Activated T-helper 1 cell treated with Interleukin-2 at 50 U/mL for 16 hours (primary cell): ENCODE data around the gene PLA2G5.

ENCODE experiments used
- DNase-seq: peaks from one replicate; pipeline ENCODE4 v3.0.0-alpha.2; 2020; ENCODE audit warnings: low read depth

PLA2G5 gene

DNA sequence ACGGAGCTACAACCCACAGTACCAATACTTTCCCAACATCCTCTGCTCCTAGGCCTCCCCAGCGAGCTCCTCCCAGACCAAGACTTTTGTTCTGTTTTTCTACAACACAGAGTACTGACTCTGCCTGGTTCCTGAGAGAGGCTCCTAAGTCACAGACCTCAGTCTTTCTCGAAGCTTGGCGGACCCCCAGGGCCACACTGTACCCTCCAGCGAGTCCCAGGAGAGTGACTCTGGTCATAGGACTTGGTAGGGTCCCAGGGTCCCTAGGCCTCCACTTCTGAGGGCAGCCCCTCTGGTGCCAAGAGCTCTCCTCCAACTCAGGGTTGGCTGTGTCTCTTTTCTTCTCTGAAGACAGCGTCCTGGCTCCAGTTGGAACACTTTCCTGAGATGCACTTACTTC lies 20.6 kb downstream of the PLA2G5 start:
- DNase-seq = no peak

DNA sequence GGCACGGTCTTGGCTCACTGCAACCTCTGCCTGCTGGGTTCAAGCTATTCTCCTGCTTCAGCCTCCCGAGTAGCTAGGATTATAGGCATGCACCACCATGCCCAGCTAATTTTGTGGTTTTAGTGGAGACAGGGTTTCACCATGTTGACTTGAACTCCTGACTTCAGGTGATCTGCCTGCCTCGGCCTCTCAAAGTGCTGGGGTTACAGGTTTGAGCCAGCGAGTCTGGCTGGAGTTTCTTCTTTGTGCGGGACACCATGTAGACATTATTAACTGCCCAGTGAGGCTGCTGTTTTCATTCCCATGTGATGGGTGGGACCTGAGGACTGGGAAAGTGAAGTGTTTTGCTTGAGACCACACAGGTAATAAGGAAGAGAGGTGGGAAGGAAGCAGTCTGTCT lies 23.3 kb downstream of the PLA2G5 start:
- DNase-seq = no peak

DNA sequence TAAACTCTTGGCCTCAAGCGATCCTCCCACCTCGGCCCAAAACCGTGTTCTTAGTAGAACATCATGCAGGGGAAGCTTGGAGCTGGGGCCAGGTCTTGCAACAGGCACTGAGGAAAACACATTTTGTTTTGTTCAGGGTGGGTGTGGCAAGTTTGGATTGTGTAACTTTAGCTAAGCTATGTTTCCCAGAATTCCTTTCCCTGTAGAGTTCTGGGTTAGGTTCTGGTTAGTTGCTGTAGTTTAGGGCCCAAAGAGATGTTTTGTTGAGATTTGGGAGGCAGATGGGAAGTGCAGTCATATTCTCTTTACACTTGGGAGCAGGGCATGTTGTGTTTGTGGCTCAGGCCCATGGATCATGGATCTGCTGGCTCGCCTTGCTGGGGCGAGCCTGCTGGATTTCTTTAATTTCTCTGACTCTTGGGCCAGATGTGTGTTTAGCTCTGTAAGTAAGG lies 24.0 kb downstream of the PLA2G5 start:
- no peak for DNase-seq

DNA sequence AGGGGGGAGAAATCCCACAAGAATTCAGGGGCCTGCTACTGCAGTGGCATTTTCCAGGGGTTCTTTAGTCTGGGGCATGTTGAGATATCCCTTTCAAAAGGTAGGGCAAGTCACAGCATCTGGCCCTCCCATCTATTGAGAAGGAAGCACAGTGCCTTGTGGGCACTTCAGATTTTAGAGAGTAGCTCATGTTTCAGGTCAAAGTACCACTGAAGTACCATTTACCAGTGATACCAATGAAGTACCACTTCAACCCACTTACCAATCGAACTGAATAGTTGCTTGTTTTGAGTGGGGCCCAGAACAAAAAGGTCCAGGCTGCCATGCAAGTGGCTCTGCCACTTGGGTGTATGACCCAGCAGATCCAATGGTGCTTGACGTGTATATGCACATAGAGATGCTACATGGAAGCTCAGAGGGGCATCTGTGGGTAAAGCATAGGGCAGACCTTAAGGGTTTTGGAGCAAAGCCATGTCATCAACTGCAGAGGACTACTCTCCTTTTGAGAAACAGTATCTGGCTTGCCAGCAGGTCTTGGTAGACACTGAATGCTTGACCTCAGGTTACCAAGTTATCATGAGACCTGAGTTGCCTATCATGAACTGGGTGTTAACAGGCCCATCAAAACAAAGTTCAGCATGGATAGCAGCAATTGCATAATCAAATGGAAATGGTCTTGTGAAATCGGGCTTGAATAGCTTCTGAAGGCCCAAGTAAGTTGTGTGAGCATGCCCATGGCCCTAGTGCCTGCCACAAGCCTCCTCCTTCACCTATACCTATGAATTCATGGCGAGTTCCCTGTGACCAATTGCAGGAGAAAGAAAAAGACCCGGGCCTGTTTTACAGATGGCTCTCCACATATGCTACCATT lies 25.8 kb downstream of the PLA2G5 start:
- no peak for DNase-seq

DNA sequence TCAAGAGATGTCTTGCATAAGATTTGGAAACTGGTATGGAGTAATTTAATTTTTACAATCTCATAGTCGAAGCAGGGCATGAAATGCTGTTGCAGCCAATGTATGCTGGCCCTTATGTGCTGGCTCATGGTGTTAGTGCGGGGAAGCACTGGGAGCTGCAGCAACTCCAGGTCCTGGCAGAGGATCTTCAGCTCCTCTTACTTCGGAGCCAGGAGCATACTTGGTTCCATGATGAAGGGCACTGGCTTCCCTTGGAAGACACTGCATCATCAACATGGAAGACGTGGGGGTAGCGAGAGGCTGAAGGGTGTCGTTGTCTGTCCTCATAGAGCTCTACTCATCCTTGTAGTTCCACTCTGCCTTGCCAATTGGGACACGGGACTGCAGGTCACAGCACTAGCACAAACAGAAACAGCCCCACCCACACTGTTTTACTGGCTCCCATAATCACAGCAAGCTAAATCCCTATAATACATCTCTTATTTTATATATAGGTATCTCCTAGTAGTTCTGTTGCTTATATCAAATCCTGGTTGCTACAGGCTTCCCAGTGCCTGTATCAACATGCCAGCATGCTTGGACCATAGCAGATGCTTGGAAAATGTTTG lies 26.9 kb downstream of the PLA2G5 start:
- no peak for DNase-seq

DNA sequence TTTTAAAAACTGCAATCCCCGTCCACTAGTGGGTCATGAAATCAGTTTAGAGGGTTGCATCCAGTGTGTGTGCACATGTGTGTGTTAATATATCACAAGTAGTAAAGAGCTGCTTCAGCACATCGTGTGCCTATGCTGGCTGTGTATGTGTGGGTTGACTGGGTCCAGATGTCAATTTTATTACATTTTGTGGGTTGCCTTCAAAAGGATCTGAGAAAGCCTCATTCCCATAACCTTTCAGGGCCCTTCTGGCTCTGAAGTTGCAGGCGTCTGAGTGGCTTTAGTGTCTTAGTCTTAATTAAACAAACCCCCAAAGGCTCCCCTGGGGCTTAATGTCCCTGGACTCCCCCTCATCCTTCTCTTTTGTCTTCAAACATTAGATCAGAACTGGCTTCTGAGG lies 29.5 kb downstream of the PLA2G5 start:
- no peak for DNase-seq

DNA sequence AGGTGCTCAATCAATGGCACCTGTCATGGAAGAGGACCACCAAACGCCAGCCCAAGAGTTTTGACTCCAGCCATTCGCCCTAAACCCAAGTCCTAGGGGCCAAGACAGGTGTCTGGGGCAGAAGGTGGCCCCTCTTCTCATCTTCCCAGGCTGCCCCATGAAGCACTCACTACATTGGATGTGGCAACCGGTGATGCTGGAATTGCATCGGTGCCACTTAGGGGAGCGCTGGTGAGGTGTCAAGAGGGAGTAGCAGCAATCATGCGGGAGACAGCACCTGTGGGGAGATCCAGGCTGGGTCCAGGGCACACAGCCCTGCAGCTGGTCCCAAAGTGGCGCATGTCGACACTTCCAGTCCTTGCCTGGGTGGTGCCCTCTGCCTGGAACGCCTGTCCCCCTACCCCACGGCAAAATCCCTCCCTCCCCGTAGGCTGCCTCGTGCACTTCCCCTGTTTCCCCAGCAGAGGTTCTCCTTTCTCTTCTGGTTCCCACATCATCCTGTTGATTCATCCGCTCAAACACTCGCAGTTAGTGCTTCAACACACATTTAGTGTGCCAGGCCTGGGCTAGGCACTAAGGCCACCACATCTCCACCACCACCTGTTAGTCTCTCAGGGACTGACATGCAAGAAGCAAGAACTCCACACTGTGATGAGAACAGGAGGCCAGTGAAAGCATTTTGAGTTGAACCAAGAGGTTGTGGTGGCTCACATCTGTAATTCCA lies 30.8 kb downstream of the PLA2G5 start:
- DNase-seq = no peak

DNA sequence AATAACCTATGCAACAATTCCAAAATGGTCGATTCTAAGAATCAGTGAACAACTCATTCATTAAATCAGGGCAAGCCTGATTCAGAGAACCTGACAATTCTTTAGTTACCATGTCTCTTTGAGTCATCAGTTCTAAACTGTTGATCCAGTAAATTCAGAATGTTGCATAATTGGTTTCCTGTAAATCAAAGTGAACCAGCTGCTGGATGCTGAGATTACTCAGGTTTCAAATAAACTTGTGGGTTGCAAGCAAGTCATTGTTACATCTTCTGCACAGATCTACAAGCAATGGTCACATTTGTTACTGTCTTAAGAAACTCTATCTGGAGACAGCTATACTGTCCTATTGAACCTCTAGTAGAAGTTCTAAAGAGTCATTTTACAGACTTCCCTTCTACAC lies 32.9 kb downstream of the PLA2G5 start:
- DNase-seq = no peak

DNA sequence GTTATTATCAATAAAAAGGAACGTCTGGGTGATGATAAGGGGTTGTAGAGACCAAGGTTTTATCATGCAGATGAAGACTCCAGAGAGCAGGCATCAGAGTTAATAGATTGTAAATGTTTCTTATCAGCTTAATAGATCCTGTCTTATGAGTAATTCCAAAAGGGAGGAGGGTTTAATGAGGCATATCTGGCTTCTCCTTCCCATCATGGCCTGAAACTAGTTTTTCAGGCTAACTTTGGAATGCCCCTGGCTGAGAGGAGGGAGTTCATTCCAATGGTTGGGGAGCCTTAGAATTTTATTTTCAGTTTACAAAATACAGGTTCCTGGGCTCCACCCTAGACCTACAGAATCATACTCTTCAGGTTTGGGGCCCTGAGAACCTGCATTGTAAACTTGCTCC lies 35.9 kb downstream of the PLA2G5 start:
- no peak for DNase-seq

DNA sequence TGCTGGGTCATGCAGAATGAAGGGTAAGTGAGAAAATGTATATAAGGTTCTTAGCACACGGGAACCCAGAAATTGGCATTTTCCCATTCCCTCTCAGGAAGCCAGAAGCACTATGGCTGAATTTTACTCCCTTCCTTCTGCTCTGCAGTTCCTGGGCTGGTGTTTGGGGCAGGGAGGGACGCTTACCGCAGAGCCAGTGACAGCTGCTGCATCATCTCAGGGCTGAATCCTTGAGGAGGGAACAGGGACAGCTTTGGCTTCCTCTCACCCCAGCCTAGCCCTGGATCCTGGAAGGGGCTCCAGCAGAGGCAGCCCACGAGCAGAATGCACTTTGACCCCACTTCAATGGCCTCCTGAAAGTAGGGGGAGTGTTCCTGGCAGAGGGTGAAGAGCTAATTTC lies 37.4 kb downstream of the PLA2G5 start:
- DNase-seq = no peak

DNA sequence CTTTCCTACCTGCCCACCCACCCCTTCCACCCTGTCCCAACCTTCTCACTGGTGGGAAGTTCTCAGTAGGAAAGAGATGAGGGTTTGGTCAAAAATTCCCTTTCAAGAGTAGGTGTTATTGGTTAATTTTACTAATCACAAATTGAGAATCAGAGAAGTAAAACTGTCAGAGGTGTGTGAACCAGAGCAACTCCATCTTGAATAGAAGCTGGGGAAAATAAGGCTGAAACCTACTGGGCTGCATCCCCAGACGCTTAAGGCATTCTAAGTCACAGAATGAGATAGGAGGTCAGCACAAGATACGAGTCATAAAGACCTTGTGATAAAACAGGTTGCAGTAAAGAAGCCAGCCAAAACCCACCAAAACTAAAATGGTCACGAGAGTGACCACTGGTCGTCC lies 37.8 kb downstream of the PLA2G5 start:
- DNase-seq = no peak

DNA sequence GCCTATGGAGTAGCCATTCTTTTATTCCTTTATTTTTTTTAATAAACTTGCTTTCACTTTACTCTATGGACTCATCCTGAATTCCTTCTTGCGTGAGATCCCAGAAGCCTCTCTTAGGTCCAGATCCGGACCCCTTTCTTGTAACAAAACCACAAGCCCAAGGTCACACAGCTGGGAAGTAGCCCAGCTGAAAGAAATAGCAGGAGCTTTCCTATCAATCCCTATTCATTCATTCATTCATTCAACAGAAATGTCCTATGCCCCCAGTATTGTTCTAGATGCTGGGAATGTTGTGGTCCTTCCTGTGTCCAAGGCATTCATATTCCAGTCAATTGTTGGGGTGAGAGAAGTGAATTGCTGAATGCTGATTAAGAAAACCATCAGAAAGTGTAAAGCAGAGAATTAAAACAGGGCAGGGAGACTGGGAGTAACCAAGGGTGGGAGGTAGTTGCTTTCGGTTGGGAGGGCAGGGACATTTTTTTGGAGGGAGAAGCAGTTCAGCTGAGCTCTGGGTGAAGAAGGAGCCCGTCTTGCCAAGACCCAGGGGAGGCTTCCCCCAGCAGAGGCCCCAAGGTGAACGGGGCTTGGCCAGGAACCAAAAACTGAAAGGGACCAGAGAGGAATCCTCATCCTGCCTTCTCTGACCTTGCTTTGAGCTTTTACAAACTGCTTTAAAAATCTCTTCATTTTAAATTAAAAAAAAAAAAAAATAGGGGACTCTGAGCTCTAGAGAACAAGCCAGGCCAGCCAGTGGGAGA lies 38.6 kb downstream of the PLA2G5 start:
- DNase-seq = no peak

DNA sequence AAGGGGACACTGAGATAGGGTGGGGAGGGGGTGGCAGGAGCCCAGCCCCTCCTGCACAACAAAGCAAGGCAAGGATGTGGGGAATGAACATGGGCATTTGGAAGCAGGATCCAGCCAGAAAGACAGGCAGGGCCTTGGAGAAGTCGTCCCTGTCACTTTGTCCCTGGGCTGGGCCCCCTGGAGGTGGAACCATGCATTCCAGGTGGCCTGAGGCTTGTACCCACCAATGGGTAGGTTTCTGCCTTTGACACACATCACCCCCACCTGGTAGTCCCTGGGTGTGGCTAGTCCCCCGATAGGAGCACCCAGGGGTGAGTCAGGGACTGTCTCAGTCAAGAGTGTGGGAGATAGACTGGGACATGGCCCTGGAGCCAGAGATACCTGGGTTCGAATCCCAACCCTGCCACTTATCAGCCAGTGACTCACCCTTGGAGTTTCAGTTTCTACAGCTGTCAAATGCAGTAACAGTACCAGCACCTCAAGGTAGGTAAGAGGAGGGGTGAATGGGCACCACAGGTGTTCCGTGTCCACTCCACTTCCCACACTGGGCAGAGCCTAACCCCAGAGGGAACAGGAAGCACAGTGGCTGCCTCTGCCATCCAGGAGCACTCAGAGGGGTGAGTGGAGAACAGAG lies 39.3 kb downstream of the PLA2G5 start:
- no peak for DNase-seq

DNA sequence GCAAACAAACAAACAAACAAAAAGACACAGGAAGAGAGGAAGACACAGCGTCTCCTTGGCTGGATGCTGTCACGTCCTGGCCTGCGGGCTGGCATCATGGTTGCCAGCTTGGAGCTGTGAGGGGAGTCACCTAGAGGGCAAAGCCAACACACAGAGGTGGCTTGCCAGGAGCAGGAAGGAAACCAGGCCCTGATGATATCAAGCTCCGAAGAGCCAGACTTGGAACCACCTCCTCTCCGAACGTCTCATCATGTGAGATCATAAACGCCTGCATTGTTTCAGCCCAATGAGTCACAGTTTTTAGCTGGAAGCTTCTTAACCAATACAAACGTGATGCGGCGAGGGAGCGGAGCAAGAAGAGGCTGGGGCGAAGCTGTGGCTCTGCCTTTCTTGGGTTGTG lies 40.7 kb downstream of the PLA2G5 start:
- no peak for DNase-seq

DNA sequence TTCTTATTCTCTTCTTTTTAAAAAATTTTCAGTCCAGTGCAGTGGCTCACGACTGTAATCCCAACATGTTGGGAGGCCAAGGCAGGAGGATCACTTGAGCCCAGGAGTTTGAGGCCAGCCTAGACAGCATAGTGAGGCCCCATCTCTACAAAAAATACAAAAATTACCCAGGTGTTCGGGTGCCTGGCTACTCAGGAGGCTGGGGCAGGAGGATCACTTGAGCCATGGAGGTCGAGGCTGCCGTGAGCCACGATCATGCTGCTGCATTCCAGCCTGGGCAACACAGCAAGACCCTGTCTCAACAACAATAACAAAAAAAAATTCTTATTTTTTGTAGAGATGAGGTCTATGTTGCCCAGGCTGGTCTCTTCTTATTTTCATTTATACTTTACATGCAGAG lies 41.5 kb downstream of the PLA2G5 start:
- no peak for DNase-seq

DNA sequence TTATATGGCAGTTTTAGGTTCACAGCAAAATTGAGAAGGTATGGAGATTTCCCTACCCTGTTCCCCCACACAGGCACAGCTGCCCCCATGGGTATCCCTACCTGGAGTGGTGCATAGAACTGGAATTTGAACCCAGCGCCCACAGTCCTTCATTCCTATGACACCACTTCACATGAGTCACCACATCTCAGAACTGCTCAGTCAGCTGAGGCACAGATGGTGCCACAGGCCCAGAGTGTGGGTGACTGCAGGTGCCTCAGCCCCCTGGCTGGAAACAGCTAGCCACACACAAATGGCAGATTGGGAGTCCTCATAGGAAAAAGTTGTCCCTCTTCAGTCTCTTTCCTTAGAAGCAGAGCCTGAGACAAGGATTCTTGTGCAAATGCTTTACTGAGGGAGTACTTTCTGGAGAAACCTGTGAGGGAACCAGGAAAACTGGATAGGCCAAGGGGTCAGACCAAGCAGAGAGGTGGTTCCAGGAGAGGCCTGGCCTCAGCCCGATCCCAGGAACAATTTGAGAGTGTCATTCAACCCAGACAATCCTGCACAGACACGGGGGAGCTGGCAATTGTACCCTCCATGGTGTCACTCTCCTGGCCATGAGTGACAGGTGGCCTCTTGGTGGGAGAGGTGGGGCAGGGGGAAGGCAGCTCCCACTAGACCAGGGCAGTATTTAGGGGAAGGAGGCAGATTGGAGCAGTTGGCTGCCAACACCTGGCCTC lies 42.4 kb downstream of the PLA2G5 start:
- DNase-seq = no peak

DNA sequence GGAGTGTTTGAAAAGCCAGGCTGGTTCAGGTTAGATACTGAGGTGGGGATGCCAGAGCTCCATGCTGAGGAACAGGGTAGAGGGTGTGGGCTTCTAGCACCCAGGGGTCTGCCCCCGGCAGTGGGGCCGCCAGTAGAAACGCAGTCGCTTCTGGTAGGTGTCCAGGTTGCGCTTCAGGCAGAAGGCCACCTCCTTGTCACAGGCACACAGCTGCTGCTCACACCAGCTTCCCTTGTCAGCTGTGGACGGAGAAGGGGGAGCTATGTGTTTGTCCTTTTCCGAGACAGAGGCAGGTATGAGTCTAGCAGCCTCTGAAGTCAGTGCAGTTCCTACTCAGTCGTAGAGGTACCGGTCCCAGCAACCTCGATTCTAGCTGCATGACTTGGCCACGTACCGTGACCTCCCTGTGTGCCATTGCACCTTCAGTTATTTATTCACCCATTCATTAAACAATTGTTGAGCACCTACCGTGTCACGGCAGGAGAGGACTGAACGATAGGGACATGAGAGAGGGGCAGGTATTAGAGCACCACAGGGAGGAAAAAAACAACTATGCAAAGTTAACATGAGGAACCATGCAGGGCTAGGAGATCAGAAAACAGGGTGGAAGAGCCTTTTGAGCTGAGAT lies 44.1 kb downstream of the PLA2G5 start:
- DNase-seq = no peak

DNA sequence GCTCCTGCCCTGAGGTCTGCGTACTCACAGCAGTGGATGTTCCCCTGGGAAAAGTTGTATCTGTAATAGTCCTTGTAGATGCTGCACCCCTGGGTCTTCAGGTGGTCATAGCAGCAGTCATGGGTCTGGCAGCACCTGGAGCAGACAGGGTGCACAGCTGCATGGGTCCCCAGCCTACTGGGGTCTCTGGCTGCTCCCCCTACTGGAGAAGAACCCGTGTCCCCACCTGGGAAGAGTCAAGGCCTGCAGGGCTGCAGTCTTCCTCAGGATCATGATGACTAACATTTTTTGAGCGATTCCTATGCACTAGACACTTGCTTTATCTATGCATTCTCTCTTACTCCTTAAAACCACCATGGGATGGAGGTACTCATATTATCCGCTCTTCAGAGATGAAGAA lies 45.5 kb downstream of the PLA2G5 start:
- no peak for DNase-seq

DNA sequence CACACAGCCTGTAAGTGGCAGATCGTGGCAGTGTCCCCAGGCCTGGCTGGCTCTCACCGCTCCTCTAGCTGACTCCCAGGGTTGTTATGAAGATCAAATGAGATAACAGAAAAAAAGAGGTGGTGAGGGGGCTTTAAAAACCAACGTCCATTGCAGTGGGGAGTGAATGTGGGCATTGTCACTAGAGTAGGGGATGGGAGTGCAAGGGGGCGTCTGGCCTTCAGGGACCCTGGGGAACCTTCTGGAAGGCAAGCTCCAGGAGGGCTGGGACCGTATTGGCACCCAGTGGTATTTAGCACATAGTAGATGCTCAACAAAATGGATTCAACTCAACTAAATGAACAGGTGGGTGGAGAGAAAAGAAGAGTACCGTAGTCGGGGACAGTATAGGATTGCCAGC lies 45.9 kb downstream of the PLA2G5 start:
- no peak for DNase-seq

DNA sequence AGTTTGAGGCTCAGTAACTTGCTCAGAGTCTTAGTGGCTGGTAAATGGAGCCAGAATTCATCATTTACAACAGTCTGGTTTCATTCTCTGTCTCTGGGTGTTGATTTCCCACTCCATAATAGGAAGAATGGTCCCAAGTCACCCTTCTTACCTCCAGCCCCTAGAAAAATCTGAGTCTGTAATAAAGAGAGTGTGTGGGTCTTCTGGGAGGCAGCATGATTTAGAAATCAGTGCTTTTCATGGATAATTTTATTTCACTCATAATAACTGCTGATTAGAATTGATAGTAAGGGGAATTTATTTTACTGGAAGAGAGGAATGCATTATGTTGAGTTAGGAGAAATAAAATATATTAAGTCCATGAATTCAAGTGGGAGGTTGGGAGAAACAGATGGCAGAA lies 47.2 kb downstream of the PLA2G5 start:
- DNase-seq = no peak

DNA sequence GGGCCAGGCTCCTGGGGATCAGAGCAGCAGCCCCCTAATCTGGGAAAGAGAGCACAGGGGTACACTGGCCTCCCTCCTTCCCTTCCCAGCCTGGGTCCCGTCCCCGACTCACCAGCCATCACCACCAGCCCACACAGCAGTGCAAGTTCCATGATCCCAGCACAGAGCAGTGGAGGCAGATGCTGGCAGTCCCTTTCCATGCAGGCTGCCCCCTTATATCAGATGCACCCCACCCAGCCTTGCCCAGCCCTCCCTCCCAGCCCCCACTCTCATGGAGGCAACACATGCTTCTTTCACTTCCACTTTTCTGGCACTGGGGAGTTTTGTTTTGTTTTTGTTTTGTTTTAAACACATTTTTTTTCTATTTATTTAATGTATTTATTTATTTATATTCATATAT lies 49.4 kb downstream of the PLA2G5 start, which contains the start of gene PLA2G2D:
Gene PLA2G2D (minus strand): TSS at position 190 of the 400 bp plus-strand sequence. CDS start 38 bp downstream, at position 152.
- no peak for DNase-seq
